Bronchial epithelial cell (primary cell): ENCODE data around the gene RASSF3. TPM values are rescaled to one million over a fixed set of nuclear protein-coding genes. Genes with fewer than 3 reads are reported as not detected.
A peak's percentile ranks its signal among the peaks of the same experiment; 100 is the strongest.

Source experiments
- DNase-seq: peaks from one replicate; pipeline ENCODE4 v3.0.0-alpha.2; 2010; ENCODE audit warnings: low read depth
- FAIRE-seq: peaks from 2 replicates; lab custom pipeline; 2011; peaks lifted over from hg19 to GRCh38; lab: Jason Lieb, UNC
- H3K27me3 ChIP-seq: 2 replicates; pipeline ENCODE4 v1.5.1; 2011; ENCODE audit warnings: low read length; ENCODE audit not compliant: control insufficient read depth, insufficient read depth
- H3K36me3 ChIP-seq: 2 replicates; pipeline ENCODE4 v1.5.1; 2011; ENCODE audit warnings: low read length; ENCODE audit not compliant: control insufficient read depth, insufficient read depth
- H3K4me3 ChIP-seq: 2 replicates; pipeline ENCODE4 v1.5.1; 2011; ENCODE audit warnings: mild to moderate bottlenecking, low read depth, low read length, control low read depth
- CTCF ChIP-seq: IDR thresholded peaks from 2 replicates; pipeline ENCODE4 v1.5.1; 2011; ENCODE audit warnings: mild to moderate bottlenecking, moderate library complexity, low read length, control low read depth, inconsistent platforms; ENCODE audit not compliant: insufficient read depth, severe bottlenecking
- total RNA-seq: library from RNA; depleted of rRNA; stranded (reverse); fragments of >200 nt; gene quantifications from 2 replicates; pipeline ENCODE4 v1.2.1, GENCODE V29; 2014

The RASSF3 gene
- total RNA-seq, 1 donor from 2014 or later = 9.7 TPM

GRCh38 chr12:64631197-64631596 is 20.9 kb downstream of the RASSF3 start:
- no peak for FAIRE-seq
- no peak for DNase-seq
- H3K27me3 ChIP-seq = no peaks in the 10 kb centered on the region
- TF ChIP-seq CTCF = no peak
- H3K4me3 ChIP-seq = no peak overlapping the region
- H3K36me3 ChIP-seq = no peaks in the 10 kb centered on the region

GRCh38 chr12:64633011-64633939 is 23.0 kb downstream of the RASSF3 start:
- FAIRE-seq = no peak
- H3K36me3 ChIP-seq = no peaks in the 10 kb centered on the region
- H3K27me3 ChIP-seq = no peaks in the 10 kb centered on the region
- no peak overlapping the region for H3K4me3 ChIP-seq
- no peak for TF ChIP-seq CTCF
- no peak for DNase-seq

GRCh38 chr12:64633940-64634337 is 23.6 kb downstream of the RASSF3 start:
- no peak for TF ChIP-seq CTCF
- DNase-seq (peak; percentile 80), FAIRE-seq (no peak)
- no peak overlapping the region for H3K4me3 ChIP-seq
- no peaks in the 10 kb centered on the region for H3K27me3 ChIP-seq
- no peaks in the 10 kb centered on the region for H3K36me3 ChIP-seq

GRCh38 chr12:64634508-64635092 is 24.3 kb downstream of the RASSF3 start:
- TF ChIP-seq CTCF = no peak
- DNase-seq = peak; percentile 29
- Histone ChIP-seq H3K27me3 (no peaks in the 10 kb centered on the region), H3K36me3 (no peaks in the 10 kb centered on the region), H3K4me3 (no peak overlapping the region)
- FAIRE-seq = no peak

- Histone ChIP-seq H3K27me3 (no peaks in the 10 kb centered on the region), H3K36me3 (no peaks in the 10 kb centered on the region), H3K4me3 (no peak overlapping the region)
- FAIRE-seq (no peak), DNase-seq (no peak)
- no peak for TF ChIP-seq CTCF
Measured at GRCh38 chr12:64635356-64635998, 25.2 kb downstream of the RASSF3 start.
